Measurements from ENCODE around the gene PRKN.
"Not testable (repeated sequence)": the region's sequence is repeated elsewhere in the genome, so short reads cannot be mapped to it uniquely, and the experiment has no call there.

The PRKN gene

GRCh38 chr6:161523362-161523761, 1204.2 kb downstream of the PRKN start:
- Mint-ChIP-seq H3K4me3 (no peak overlapping the region), H3K27me3 (no peaks in the 10 kb centered on the region), H3K27ac (no peak overlapping the region), H3K4me1 (ENCODE audit: low read depth) (no peaks in the 10 kb centered on the region), H3K36me3 (ENCODE audit: low read depth) (no peaks in the 10 kb centered on the region), H3K9me3 (peaks cover 3% of the 10 kb centered on the region)
- DNase-seq = no peak

- Mint-ChIP-seq H3K4me3 (no peak overlapping the region), H3K27me3 (no peaks in the 10 kb centered on the region), H3K9me3 (peaks cover 3% of the 10 kb centered on the region), H3K27ac (no peak overlapping the region), H3K36me3 (ENCODE audit: low read depth) (no peaks in the 10 kb centered on the region), H3K4me1 (ENCODE audit: low read depth) (no peaks in the 10 kb centered on the region)
- DNase-seq = no peak
Observed at GRCh38 chr6:161522276-161522675, 1205.3 kb downstream of the PRKN start.

- DNase-seq = no peak
- H3K4me3 Mint-ChIP-seq = no peak overlapping the region
- H3K36me3 Mint-ChIP-seq (ENCODE audit: low read depth) = no peaks in the 10 kb centered on the region
Observed at GRCh38 chr6:161511447-161512095, 1216.0 kb downstream of the PRKN start.

GRCh38 chr6:161508341-161508740, 1219.2 kb downstream of the PRKN start:
- Mint-ChIP-seq H3K9me3 (peaks cover 3% of the 10 kb centered on the region), H3K4me3 (no peak overlapping the region), H3K27ac (no peak overlapping the region), H3K27me3 (no peaks in the 10 kb centered on the region), H3K36me3 (ENCODE audit: low read depth) (no peaks in the 10 kb centered on the region), H3K4me1 (ENCODE audit: low read depth) (no peaks in the 10 kb centered on the region)
- no peak for DNase-seq

More at GRCh38 chr6:161511447-161512095, 1216.0 kb downstream of the PRKN start:
- Mint-ChIP-seq H3K4me1 (ENCODE audit: low read depth) (no peaks in the 10 kb centered on the region), H3K27me3 (no peaks in the 10 kb centered on the region), H3K27ac (no peak overlapping the region), H3K9me3 (peaks cover 3% of the 10 kb centered on the region)

- H3K4me1 Mint-ChIP-seq (ENCODE audit: low read depth) = no peaks in the 10 kb centered on the region
- no peak for DNase-seq
Observed at GRCh38 chr6:161507375-161507774, 1220.2 kb downstream of the PRKN start.

GRCh38 chr6:161503570-161503969, 1224.0 kb downstream of the PRKN start:
- H3K9me3 Mint-ChIP-seq = peaks cover 3% of the 10 kb centered on the region
- H3K27ac Mint-ChIP-seq = no peak overlapping the region
- no peaks in the 10 kb centered on the region for H3K27me3 Mint-ChIP-seq
- no peak overlapping the region for H3K4me3 Mint-ChIP-seq
- H3K4me1 Mint-ChIP-seq (ENCODE audit: low read depth) = no peaks in the 10 kb centered on the region
- DNase-seq = no peak
- H3K36me3 Mint-ChIP-seq (ENCODE audit: low read depth) = no peaks in the 10 kb centered on the region

More at GRCh38 chr6:161507375-161507774, 1220.2 kb downstream of the PRKN start:
- Mint-ChIP-seq H3K36me3 (ENCODE audit: low read depth) (no peaks in the 10 kb centered on the region), H3K27ac (no peak overlapping the region), H3K27me3 (no peaks in the 10 kb centered on the region), H3K4me3 (no peak overlapping the region), H3K9me3 (peaks cover 3% of the 10 kb centered on the region)

GRCh38 chr6:161498881-161499280, 1228.7 kb downstream of the PRKN start:
- no peak overlapping the region for H3K27ac Mint-ChIP-seq
- H3K27me3 Mint-ChIP-seq = no peaks in the 10 kb centered on the region
- DNase-seq = no peak
- no peaks in the 10 kb centered on the region for H3K4me1 Mint-ChIP-seq (ENCODE audit: low read depth)
- H3K4me3 Mint-ChIP-seq = no peak overlapping the region
- no peaks in the 10 kb centered on the region for H3K9me3 Mint-ChIP-seq
- H3K36me3 Mint-ChIP-seq (ENCODE audit: low read depth) = no peaks in the 10 kb centered on the region

- DNase-seq = no peak
- Mint-ChIP-seq H3K27me3 (no peaks in the 10 kb centered on the region), H3K9me3 (no peaks in the 10 kb centered on the region), H3K4me1 (ENCODE audit: low read depth) (no peaks in the 10 kb centered on the region), H3K27ac (no peak overlapping the region), H3K36me3 (ENCODE audit: low read depth) (no peaks in the 10 kb centered on the region), H3K4me3 (no peak overlapping the region)
Observed at GRCh38 chr6:161498359-161498758, 1229.2 kb downstream of the PRKN start.

GRCh38 chr6:161496941-161497340, 1230.6 kb downstream of the PRKN start:
- no peaks in the 10 kb centered on the region for H3K9me3 Mint-ChIP-seq
- no peak overlapping the region for H3K27ac Mint-ChIP-seq
- no peaks in the 10 kb centered on the region for H3K4me1 Mint-ChIP-seq (ENCODE audit: low read depth)
- no peaks in the 10 kb centered on the region for H3K27me3 Mint-ChIP-seq
- no peak for DNase-seq
- no peak overlapping the region for H3K4me3 Mint-ChIP-seq
- no peaks in the 10 kb centered on the region for H3K36me3 Mint-ChIP-seq (ENCODE audit: low read depth)

- not testable (repeated sequence) for H3K27ac Mint-ChIP-seq; DNase-seq; H3K36me3 Mint-ChIP-seq (ENCODE audit: low read depth); H3K9me3 Mint-ChIP-seq; H3K4me1 Mint-ChIP-seq (ENCODE audit: low read depth); H3K27me3 Mint-ChIP-seq; H3K4me3 Mint-ChIP-seq
Observed at GRCh38 chr6:161496271-161496670, 1231.3 kb downstream of the PRKN start.

GRCh38 chr6:161494566-161494965, 1233.0 kb downstream of the PRKN start:
- no peak overlapping the region for H3K4me3 Mint-ChIP-seq
- H3K27me3 Mint-ChIP-seq = no peaks in the 10 kb centered on the region
- H3K27ac Mint-ChIP-seq = no peak overlapping the region
- H3K9me3 Mint-ChIP-seq = no peaks in the 10 kb centered on the region
- H3K4me1 Mint-ChIP-seq (ENCODE audit: low read depth) = no peaks in the 10 kb centered on the region
- H3K36me3 Mint-ChIP-seq (ENCODE audit: low read depth) = no peaks in the 10 kb centered on the region
- DNase-seq = no peak

- no peaks in the 10 kb centered on the region for H3K4me1 Mint-ChIP-seq (ENCODE audit: low read depth)
- H3K4me3 Mint-ChIP-seq = no peak overlapping the region
- no peaks in the 10 kb centered on the region for H3K9me3 Mint-ChIP-seq
- no peaks in the 10 kb centered on the region for H3K27me3 Mint-ChIP-seq
- no peak overlapping the region for H3K27ac Mint-ChIP-seq
- DNase-seq = no peak
- no peaks in the 10 kb centered on the region for H3K36me3 Mint-ChIP-seq (ENCODE audit: low read depth)
Observed at GRCh38 chr6:161493576-161494118, 1233.9 kb downstream of the PRKN start.

GRCh38 chr6:161489626-161490306, 1237.8 kb downstream of the PRKN start:
- no peaks in the 10 kb centered on the region for H3K4me1 Mint-ChIP-seq (ENCODE audit: low read depth)
- H3K27ac Mint-ChIP-seq = no peak overlapping the region
- H3K36me3 Mint-ChIP-seq (ENCODE audit: low read depth) = no peaks in the 10 kb centered on the region
- H3K27me3 Mint-ChIP-seq = no peaks in the 10 kb centered on the region
- DNase-seq = no peak
- H3K4me3 Mint-ChIP-seq = no peak overlapping the region
- no peaks in the 10 kb centered on the region for H3K9me3 Mint-ChIP-seq

GRCh38 chr6:161487694-161488093, 1239.9 kb downstream of the PRKN start:
- Mint-ChIP-seq H3K4me3 (no peak overlapping the region), H3K27me3 (no peaks in the 10 kb centered on the region), H3K27ac (no peak overlapping the region), H3K9me3 (no peaks in the 10 kb centered on the region), H3K4me1 (ENCODE audit: low read depth) (no peaks in the 10 kb centered on the region), H3K36me3 (ENCODE audit: low read depth) (no peaks in the 10 kb centered on the region)
- no peak for DNase-seq

GRCh38 chr6:161487217-161487531, 1240.4 kb downstream of the PRKN start:
- Mint-ChIP-seq H3K27me3 (no peaks in the 10 kb centered on the region), H3K36me3 (ENCODE audit: low read depth) (no peaks in the 10 kb centered on the region), H3K4me3 (no peak overlapping the region), H3K4me1 (ENCODE audit: low read depth) (no peaks in the 10 kb centered on the region), H3K9me3 (no peaks in the 10 kb centered on the region), H3K27ac (no peak overlapping the region)
- DNase-seq = no peak
